Endothelial cell (in vitro differentiated cells): Measurements from ENCODE around the gene MLYCD. TPM values are rescaled to one million over a fixed set of nuclear protein-coding genes. Genes with fewer than 3 reads are reported as not detected.

ENCODE experiments used
- DNase-seq: peaks from one replicate; pipeline ENCODE4 v3.0.0; 2021; ENCODE audit warnings: low spot score
- H3K27ac Mint-ChIP-seq: one replicate; pipeline ENCODE4 v1.8.0; 2021; ENCODE audit warnings: mixed read lengths, inconsistent platforms; ENCODE audit not compliant: unreplicated experiment
- H3K27me3 Mint-ChIP-seq: one replicate; pipeline ENCODE4 v1.8.0; 2021; ENCODE audit warnings: mild to moderate bottlenecking, moderate library complexity, mixed read lengths, inconsistent platforms; ENCODE audit not compliant: unreplicated experiment
- H3K36me3 Mint-ChIP-seq: one replicate; pipeline ENCODE4 v1.8.0; 2021; ENCODE audit warnings: mild to moderate bottlenecking, low read depth, mixed read lengths, inconsistent platforms; ENCODE audit not compliant: unreplicated experiment
- H3K4me1 Mint-ChIP-seq: one replicate; pipeline ENCODE4 v1.8.0; 2021; ENCODE audit warnings: mild to moderate bottlenecking, mixed read lengths, inconsistent platforms; ENCODE audit not compliant: unreplicated experiment
- H3K4me3 Mint-ChIP-seq: one replicate; pipeline ENCODE4 v1.8.0; 2021; ENCODE audit warnings: mild to moderate bottlenecking, mixed read lengths, inconsistent platforms; ENCODE audit not compliant: unreplicated experiment
- H3K9me3 Mint-ChIP-seq: one replicate; pipeline ENCODE4 v1.8.0; 2021; ENCODE audit warnings: mixed read lengths, inconsistent platforms; ENCODE audit not compliant: unreplicated experiment
- total RNA-seq: library from RNA; stranded (reverse); fragmentation: NEBNext Ultra II Directional; extraction: Animal tissue kit (Norgen Biotek cat#: 25700); gene quantifications from one replicate; pipeline ENCODE4 v1.2.1, GENCODE V29; 2021; ENCODE audit not compliant: unreplicated experiment
- TF ChIP-seq, protein P1 (sequence below): fragments of 200-600 bp; sonication (generic); IDR thresholded peaks from one replicate; pipeline ENCODE4 v1.5.0; 2021; ENCODE audit warnings: antibody characterized with exemption; ENCODE audit not compliant: unreplicated experiment

MLYCD gene
- total RNA-seq, 1 donor from 2014 or later = 3.0 TPM

DNA sequence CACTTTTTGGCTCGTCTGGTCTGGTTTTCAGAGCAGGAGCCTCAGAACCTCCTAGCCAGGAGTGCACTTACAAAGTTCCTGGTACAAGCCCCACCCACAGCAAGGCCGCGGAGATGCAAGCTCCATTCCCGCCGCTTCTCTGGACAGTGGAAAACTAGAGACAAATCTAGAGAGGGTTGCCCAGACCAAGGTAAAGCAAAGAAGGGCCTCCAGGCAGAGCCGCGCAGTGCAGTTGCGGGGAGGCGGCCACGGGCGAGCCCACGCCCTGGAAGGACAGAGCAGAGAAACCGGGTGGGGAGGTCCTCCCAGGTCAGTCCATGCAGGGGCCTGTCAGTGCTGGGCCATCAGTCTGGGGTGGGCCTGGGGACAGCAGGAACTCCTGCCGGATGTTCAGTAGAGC is 43.2 kb downstream of the MLYCD start:
- Mint-ChIP-seq H3K4me3 (no peak overlapping the region), H3K9me3 (no peaks in the 10 kb centered on the region), H3K27ac (no peak overlapping the region), H3K4me1 (peaks cover 18% of the 10 kb centered on the region), H3K27me3 (peaks cover 13% of the 10 kb centered on the region), H3K36me3 (no peaks in the 10 kb centered on the region)
- TF ChIP-seq, protein P1, sequence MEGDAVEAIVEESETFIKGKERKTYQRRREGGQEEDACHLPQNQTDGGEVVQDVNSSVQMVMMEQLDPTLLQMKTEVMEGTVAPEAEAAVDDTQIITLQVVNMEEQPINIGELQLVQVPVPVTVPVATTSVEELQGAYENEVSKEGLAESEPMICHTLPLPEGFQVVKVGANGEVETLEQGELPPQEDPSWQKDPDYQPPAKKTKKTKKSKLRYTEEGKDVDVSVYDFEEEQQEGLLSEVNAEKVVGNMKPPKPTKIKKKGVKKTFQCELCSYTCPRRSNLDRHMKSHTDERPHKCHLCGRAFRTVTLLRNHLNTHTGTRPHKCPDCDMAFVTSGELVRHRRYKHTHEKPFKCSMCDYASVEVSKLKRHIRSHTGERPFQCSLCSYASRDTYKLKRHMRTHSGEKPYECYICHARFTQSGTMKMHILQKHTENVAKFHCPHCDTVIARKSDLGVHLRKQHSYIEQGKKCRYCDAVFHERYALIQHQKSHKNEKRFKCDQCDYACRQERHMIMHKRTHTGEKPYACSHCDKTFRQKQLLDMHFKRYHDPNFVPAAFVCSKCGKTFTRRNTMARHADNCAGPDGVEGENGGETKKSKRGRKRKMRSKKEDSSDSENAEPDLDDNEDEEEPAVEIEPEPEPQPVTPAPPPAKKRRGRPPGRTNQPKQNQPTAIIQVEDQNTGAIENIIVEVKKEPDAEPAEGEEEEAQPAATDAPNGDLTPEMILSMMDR = no peak
- no peak for DNase-seq

DNA sequence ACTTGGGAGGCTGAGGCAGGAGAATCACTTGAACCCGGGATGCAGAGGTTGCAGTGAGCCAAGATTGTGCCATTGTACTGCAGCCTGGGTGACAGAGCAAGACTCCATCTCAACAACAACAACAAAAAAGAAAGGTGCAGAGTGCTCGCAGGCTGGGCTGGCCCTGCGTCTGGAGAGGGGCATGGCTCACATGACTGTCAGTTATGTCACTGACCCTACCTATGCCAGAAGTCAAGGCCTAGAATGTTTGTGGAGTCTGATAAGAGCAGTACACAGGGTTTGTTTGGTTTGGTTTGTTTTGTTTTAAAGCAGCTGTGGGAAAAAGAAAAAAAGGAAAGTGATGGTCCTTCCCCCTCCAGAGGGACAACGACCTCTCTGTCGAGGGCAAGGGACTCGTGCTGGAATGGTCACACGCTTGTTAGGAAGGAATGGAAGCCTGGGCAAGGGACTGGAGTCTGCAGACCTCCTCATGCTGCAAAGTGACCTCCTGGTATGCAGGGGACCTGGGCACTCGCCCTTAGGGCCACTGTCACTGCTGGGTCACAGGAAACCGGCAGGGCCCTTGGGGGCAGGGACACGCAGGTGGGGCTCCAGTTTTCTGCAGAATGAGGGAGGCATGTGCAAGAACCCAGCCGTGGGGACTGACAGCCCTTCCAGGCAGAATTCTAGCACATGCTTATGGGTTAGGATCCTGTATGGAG is 44.0 kb downstream of the MLYCD start:
- no peak overlapping the region for H3K4me3 Mint-ChIP-seq
- TF ChIP-seq, protein P1 = no peak
- no peak for DNase-seq
- no peaks in the 10 kb centered on the region for H3K36me3 Mint-ChIP-seq
- H3K27me3 Mint-ChIP-seq = peaks cover 12% of the 10 kb centered on the region
- H3K9me3 Mint-ChIP-seq = no peaks in the 10 kb centered on the region
- peaks cover 18% of the 10 kb centered on the region for H3K4me1 Mint-ChIP-seq
- peak overlapping the region; percentile 14 for H3K27ac Mint-ChIP-seq

DNA sequence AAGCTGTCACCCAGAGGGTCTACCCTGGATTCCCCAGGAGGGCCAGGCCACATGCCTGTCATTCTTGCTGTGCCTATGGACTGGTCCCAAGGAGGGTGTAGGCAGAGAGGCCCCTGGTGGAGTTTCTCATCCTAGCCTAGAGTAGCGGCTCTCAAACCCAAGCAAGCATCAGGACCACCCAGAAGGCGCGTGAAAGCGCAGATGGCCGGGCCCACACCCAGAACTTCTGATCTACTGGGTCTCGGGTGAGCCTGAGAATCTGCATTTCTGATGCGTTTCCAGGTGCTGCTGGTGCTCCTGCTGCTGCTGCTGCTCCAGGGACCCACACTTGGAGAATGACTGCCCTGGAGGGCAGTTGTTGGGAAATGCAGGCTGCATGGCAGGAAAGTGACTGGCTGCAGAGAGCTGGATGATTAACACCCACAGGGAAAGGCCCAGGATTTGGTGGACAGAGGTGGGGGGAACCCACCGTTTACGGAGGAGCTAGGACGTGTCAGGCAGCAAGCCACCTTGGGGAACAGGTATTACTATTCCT is 44.7 kb downstream of the MLYCD start:
- no peak overlapping the region for H3K27ac Mint-ChIP-seq
- peaks cover 12% of the 10 kb centered on the region for H3K27me3 Mint-ChIP-seq
- H3K4me3 Mint-ChIP-seq = no peak overlapping the region
- peaks cover 16% of the 10 kb centered on the region for H3K4me1 Mint-ChIP-seq
- TF ChIP-seq, protein P1 = no peak
- no peak for DNase-seq
- no peaks in the 10 kb centered on the region for H3K9me3 Mint-ChIP-seq
- no peaks in the 10 kb centered on the region for H3K36me3 Mint-ChIP-seq

DNA sequence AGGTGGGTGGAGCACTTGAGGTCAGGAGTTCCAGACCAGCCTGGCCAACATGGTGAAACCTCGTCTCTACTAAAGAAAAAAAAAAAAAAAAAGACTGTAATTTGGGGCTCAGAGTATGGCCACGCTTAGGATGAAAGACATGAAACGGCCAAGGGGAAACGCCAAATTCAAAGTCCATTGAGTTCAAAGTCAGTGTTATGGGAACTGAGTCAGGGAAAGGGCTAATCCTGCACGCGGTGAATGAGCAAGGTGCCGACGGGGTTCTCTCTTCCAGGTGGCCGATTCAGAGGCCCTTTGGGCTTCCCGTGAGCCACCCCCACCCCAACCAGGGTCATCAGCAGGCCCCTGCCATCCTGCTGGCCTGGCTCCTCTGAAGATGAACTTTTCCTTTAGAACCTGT is 46.7 kb downstream of the MLYCD start:
- DNase-seq = no peak
- Mint-ChIP-seq H3K4me3 (no peak overlapping the region), H3K27ac (no peak overlapping the region), H3K36me3 (no peaks in the 10 kb centered on the region), H3K9me3 (no peaks in the 10 kb centered on the region), H3K27me3 (peaks cover 6% of the 10 kb centered on the region), H3K4me1 (peaks cover 4% of the 10 kb centered on the region)
- TF ChIP-seq, protein P1 = no peak

DNA sequence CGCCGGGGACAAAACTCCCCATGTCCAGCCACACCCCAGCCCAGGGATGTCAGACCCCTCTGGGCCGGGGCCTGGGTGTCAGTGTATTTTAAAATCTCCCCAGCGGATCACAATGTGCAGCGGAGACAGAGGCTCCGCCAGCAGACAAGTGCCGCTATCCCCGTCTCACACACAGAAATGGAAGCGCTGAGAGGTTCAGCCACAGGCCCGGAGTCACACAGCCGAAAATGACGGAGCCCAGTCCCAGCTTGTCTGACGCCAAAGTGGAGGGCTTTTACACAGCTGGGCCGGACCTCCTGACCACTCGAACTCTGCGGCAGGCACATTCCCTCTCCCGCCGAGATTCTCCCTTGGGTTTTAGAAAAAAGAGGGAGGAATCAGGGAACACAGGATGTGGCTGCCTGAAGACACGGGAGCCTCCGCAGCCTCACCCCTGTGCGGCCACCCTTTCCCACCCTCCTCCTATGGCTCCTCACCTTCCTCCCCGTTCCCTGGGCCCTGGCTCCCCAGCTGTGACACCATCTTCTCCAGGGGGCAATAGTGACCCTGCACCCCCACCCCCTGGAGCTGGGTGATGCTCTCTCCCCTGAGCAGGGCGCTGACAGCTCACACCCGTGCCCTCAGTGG is 47.4 kb downstream of the MLYCD start:
- H3K27ac Mint-ChIP-seq = no peak overlapping the region
- TF ChIP-seq, protein P1 = no peak
- no peaks in the 10 kb centered on the region for H3K9me3 Mint-ChIP-seq
- no peak overlapping the region for H3K4me3 Mint-ChIP-seq
- DNase-seq = no peak
- peaks cover 6% of the 10 kb centered on the region for H3K27me3 Mint-ChIP-seq
- H3K36me3 Mint-ChIP-seq = no peaks in the 10 kb centered on the region
- H3K4me1 Mint-ChIP-seq = peaks cover 4% of the 10 kb centered on the region
